Calu3 (cell line): ENCODE data around the gene USPL1. TPM values are rescaled to one million over a fixed set of nuclear protein-coding genes. Genes with fewer than 3 reads are reported as not detected.
A peak's percentile ranks its signal among the peaks of the same experiment; 100 is the strongest.

ENCODE experiments used
- BruUV-seq: library from RNA; stranded (reverse); fragments of 400-500 nt; replicated peaks from 2 replicates; lab custom pipeline; 2021; lab: Mats Ljungman, UMichigan
- CTCF ChIA-PET: fragments of 300-600 bp; sonication (Branson Sonifier 250); formaldehyde crosslinking; loops from one replicate; lab custom pipeline; 2022; ENCODE audit warnings: antibody characterized with exemption; lab: Charles Lee
- DNase-seq: peaks from one replicate; pipeline ENCODE4 v3.0.0; 2022
- H3K27ac Mint-ChIP-seq: one replicate; pipeline ENCODE4 v1.8.0; 2022; ENCODE audit warnings: mixed read lengths; ENCODE audit not compliant: unreplicated experiment
- H3K27me3 Mint-ChIP-seq: one replicate; pipeline ENCODE4 v1.8.0; 2022; ENCODE audit warnings: mixed read lengths; ENCODE audit not compliant: unreplicated experiment
- H3K36me3 Mint-ChIP-seq: one replicate; pipeline ENCODE4 v1.8.0; 2022; ENCODE audit warnings: mild to moderate bottlenecking, moderate library complexity, mixed read lengths; ENCODE audit not compliant: insufficient read depth, unreplicated experiment
- H3K4me1 Mint-ChIP-seq: one replicate; pipeline ENCODE4 v1.8.0; 2022; ENCODE audit warnings: mild to moderate bottlenecking, low read depth, mixed read lengths; ENCODE audit not compliant: unreplicated experiment
- H3K4me3 Mint-ChIP-seq: one replicate; pipeline ENCODE4 v1.8.0; 2022; ENCODE audit warnings: mild to moderate bottlenecking, low read depth, moderate library complexity, mixed read lengths; ENCODE audit not compliant: unreplicated experiment
- H3K9me3 Mint-ChIP-seq: one replicate; pipeline ENCODE4 v1.8.0; 2022; ENCODE audit warnings: low read depth, mixed read lengths; ENCODE audit not compliant: unreplicated experiment
- intact Hi-C: fragments of 100-400 bp; cut with micrococcal nuclease; formaldehyde crosslinking; loops from one replicate; pipeline ENCODE4 v1.10.0; 2022; ENCODE audit not compliant: unreplicated experiment
- total RNA-seq: library from RNA; stranded (reverse); gene quantifications from 2 replicates; pipeline ENCODE4 v1.2.3, GENCODE V29; 2022
- TF ChIP-seq, protein P1 (sequence below): fragments of 200-600 bp; IDR thresholded peaks from one replicate; pipeline ENCODE4 v1.8.0; 2022; ENCODE audit warnings: antibody characterized with exemption; ENCODE audit not compliant: unreplicated experiment

USPL1 gene
- total RNA-seq, 1 experiment from 2014 or later, result 11.2 TPM

- intact Hi-C loops, result no loop called here
- Mint-ChIP-seq H3K36me3 (peaks cover 6% of the 10 kb centered on the region), H3K27me3 (no peaks in the 10 kb centered on the region), H3K9me3 (no peaks in the 10 kb centered on the region), H3K4me3 (no peak overlapping the region), H3K27ac (no peak overlapping the region), H3K4me1 (no peaks in the 10 kb centered on the region)
- DNase-seq, result no peak
- CTCF ChIA-PET, result interaction anchor here (0.6 to 1.3 kb wide), 2 partner anchors 94 to 429 kb away, joined by 4 to 6 read pairs; no protein-coding TSS in a partner anchor
- no TSS peak for BruUV-seq
- TF ChIP-seq, protein P1, sequence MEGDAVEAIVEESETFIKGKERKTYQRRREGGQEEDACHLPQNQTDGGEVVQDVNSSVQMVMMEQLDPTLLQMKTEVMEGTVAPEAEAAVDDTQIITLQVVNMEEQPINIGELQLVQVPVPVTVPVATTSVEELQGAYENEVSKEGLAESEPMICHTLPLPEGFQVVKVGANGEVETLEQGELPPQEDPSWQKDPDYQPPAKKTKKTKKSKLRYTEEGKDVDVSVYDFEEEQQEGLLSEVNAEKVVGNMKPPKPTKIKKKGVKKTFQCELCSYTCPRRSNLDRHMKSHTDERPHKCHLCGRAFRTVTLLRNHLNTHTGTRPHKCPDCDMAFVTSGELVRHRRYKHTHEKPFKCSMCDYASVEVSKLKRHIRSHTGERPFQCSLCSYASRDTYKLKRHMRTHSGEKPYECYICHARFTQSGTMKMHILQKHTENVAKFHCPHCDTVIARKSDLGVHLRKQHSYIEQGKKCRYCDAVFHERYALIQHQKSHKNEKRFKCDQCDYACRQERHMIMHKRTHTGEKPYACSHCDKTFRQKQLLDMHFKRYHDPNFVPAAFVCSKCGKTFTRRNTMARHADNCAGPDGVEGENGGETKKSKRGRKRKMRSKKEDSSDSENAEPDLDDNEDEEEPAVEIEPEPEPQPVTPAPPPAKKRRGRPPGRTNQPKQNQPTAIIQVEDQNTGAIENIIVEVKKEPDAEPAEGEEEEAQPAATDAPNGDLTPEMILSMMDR, result no peak
Observed at GRCh38 chr13:30615866-30616541, 1.7 kb upstream of the USPL1 start.

GRCh38 chr13:30616927-30617314, 799 bp upstream of the USPL1 start:
- no peaks in the 10 kb centered on the region for H3K4me1 Mint-ChIP-seq
- intact Hi-C loops, result no loop called here
- no peaks in the 10 kb centered on the region for H3K27me3 Mint-ChIP-seq
- no peak overlapping the region for H3K27ac Mint-ChIP-seq
- H3K9me3 Mint-ChIP-seq, result no peaks in the 10 kb centered on the region
- no TSS peak for BruUV-seq
- CTCF ChIA-PET, result interaction anchor here (1.3 kb wide), 1 partner anchor 428 kb away, joined by 4 read pairs; no protein-coding TSS in a partner anchor
- H3K4me3 Mint-ChIP-seq, result no peak overlapping the region
- peak; percentile 41 for DNase-seq
- peaks cover 6% of the 10 kb centered on the region for H3K36me3 Mint-ChIP-seq
- TF ChIP-seq, protein P1, result no peak

DNA sequence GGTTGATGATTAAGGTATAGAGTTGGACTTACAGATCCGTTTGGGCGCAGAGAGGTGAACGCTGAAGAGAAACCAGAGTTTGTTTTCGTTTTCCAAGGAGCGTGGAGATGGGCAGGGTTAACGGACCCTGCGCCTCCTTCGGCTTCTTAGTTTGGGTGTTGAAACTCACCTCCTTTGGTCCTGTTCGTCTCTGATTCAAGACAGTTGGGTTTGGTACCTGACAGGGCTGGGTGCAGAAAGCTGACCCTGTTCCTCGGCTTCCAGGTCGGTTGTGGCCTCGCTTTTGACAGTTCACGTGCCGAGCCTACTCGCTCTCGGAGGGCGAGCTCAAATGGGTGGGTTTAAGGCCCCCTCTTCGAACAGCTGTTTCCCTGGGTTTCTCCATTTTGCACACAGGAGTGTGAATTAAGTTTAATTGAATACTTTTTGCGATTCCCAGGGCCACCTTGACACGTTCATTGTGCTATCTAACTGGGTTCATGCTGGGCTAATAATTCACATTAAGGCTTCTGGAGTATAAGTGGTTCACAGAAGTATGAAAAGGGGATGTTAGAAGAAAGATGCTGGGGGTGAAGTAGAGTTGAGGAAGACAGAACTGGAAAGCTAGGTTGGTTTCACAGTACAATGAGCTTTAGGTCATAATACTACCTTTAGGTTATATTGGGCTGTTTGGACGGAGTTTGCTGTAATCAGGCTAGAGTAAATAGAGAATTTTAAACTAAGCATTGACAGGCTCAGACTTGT, 638 bp downstream of the USPL1 start:
- BruUV-seq, result TSS peak; percentile 46
- Mint-ChIP-seq H3K9me3 (no peaks in the 10 kb centered on the region), H3K4me3 (no peak overlapping the region), H3K4me1 (peaks cover 7% of the 10 kb centered on the region), H3K27ac (no peak overlapping the region), H3K27me3 (no peaks in the 10 kb centered on the region), H3K36me3 (peaks cover 12% of the 10 kb centered on the region)
- TF ChIP-seq, protein P1, result no peak
- DNase-seq, result peak; percentile 3
- intact Hi-C loops, result no loop called here
- CTCF ChIA-PET, result no interaction called here

DNA sequence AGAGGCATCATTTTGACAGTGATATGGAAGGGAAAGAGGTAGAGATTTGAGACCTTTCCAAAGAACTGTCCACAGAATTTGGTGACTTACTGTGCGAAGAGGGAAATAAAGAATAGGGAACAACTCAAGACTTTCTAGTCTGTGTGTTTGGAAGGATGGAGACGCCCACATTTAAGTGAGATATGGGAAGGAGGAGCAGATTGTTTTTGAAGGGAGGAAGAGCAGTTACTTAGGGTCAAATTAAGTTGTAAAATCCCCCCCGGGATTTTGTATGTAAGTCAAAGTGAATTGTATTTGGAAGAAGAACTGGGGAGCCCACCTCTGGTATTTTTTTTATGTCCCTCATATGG, 1.2 kb downstream of the USPL1 start:
- intact Hi-C loops, result no loop called here
- Mint-ChIP-seq H3K9me3 (no peaks in the 10 kb centered on the region), H3K27me3 (no peaks in the 10 kb centered on the region), H3K4me3 (no peak overlapping the region), H3K36me3 (peaks cover 12% of the 10 kb centered on the region), H3K27ac (no peak overlapping the region), H3K4me1 (peaks cover 9% of the 10 kb centered on the region)
- BruUV-seq, result no TSS peak
- TF ChIP-seq, protein P1, result no peak
- CTCF ChIA-PET, result no interaction called here
- no peak for DNase-seq
